GM18511 (cell line): ENCODE data around the gene NXF2B.
A peak's percentile ranks its signal among the peaks of the same experiment; 100 is the strongest.
"Not testable (repeated sequence)": the region's sequence is repeated elsewhere in the genome, so short reads cannot be mapped to it uniquely, and the experiment has no call there.

Source experiments
- ATAC-seq: cut with Tn5 transposase; IDR thresholded peaks from one replicate; pipeline ENCODE4 v1.9.1; 2021; ENCODE audit warnings: mild to moderate bottlenecking, moderate library complexity; ENCODE audit not compliant: unreplicated experiment

NXF2B gene, protein sequence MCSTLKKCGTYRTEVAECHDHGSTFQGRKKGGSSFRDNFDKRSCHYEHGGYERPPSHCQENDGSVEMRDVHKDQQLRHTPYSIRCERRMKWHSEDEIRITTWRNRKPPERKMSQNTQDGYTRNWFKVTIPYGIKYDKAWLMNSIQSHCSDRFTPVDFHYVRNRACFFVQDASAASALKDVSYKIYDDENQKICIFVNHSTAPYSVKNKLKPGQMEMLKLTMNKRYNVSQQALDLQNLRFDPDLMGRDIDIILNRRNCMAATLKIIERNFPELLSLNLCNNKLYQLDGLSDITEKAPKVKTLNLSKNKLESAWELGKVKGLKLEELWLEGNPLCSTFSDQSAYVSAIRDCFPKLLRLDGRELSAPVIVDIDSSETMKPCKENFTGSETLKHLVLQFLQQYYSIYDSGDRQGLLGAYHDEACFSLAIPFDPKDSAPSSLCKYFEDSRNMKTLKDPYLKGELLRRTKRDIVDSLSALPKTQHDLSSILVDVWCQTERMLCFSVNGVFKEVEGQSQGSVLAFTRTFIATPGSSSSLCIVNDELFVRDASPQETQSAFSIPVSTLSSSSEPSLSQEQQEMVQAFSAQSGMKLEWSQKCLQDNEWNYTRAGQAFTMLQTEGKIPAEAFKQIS

DNA sequence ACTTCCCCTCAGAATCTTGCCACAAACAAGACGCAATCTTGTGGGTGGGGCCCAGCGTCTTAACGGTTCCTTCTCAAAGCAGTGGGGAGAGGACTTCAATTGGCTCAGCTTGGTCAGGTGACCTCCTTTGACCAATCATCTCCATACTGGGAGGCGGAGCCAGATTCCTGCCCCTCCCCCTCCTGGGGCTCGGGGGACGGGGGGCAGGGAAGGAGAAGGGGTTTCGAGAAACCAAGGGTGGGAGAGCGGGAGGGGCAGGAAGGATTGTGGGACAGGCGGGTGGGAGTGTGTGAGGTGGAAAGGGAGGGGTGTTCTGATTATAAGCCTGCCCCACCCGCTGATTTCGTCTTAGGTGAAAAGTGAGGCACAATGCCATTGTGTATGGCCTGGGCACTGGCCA lies at the start of gene NXF2B:
NXF2B (minus strand) TSS at position 101 of the 400 bp plus-strand sequence. CDS start 59,972 bp downstream, outside the sequence.
- ATAC-seq, result not testable (repeated sequence)

DNA sequence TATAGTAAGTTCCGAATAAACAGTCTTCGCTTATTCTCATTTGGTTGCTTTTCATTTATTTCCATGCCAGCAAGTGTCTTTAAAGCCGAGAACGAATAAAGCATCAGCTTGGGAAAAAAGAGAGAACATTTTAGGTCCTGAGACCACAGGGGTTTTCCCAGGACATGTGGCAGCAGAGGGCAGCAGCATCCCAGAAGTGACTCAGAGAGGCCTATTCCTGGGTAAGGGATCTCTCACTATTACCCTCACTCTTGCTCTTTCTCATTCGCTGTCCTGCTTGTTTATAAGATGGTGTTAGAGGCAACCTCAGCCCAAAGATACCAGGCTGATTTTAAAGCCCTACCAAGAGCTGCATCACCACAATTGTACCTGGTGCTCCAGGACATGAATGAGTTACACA lies 39.0 kb upstream of the NXF2B start:
- not testable (repeated sequence) for ATAC-seq

DNA sequence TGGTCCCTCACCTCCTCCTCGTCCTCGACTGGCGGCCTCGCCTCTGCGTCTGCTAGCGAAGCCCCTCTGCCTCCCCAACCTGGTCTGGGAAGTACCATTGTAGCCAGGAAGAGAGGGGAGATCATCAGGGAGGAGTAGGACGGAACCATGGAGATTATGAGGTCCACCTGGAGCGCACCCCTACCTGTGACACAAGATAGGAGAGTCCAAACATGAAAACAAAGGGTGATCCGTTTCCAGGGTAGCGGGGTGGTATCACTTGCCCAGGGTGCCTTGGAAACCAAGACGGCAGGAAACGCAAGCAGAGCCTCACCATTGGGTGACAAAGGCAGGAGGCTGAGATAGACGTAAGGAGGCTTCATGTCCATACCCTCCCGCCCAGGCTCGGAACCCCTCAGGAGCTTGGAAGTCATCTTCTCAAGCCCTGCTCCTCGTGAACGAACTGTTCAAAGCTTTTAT lies 32.0 kb upstream of the NXF2B start, which contains the start of gene TCP11X2:
TCP11X2 (minus strand) TSS at position 51 of the 459 bp plus-strand sequence.
- ATAC-seq, result not testable (repeated sequence)

DNA sequence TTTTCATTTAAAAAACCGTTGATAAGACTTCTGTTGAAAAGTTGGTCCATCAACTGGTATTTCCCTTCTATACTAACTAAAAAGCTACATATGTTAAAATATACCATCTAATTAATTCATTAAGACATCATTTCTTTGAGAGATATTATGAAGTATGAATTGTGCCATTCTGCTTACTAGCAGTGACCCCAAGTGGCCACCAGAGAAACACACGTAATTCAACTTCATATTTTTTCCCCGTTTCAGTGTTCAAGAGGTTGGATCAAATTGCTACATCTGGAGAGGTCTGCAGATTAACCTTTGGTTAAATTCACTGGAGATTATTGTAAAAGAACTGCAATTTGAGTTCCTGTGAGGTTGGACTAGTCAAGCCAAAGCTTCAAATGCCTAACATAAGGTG lies 30.4 kb upstream of the NXF2B start:
- ATAC-seq, result peak; percentile 67

DNA sequence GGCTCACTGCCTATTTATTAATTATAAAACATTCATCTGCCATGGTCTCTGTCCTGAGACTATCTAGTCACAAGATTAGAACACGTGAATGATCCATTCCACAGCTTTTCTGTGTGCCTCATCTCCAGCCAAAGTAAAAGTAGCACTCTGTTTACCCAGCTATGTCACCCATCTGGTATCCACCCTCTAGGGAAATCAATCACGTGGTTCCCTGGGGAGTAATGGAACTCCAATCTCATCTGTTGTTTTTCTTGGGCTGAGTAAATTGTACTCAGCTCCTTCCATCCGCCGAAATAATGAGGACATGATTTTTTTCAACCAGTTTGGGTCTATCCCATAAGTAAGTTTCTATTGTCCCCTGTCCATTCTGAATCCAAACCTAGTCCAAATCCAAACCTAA lies 18.8 kb upstream of the NXF2B start:
- not testable (repeated sequence) for ATAC-seq

DNA sequence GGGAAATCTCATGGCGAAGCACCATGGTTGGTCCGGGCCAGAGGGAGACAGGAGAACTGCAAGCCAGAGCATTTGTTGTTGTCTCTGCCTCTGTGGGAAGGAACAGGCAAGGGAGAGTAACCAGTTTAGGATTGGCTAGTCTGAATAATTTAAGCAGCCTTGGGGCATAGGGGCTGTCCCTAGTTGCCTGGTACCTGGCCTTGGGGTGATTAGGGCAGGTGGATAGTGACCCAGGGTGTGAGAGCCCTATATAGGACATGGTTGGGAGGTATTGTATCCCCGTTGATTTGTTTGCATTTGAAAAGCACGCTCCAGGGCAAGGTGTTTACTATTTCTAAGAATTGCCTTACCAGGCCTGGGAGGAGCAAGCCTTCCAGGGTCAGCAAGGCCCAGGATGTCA lies 25.3 kb downstream of the NXF2B start:
- ATAC-seq, result not testable (repeated sequence)

DNA sequence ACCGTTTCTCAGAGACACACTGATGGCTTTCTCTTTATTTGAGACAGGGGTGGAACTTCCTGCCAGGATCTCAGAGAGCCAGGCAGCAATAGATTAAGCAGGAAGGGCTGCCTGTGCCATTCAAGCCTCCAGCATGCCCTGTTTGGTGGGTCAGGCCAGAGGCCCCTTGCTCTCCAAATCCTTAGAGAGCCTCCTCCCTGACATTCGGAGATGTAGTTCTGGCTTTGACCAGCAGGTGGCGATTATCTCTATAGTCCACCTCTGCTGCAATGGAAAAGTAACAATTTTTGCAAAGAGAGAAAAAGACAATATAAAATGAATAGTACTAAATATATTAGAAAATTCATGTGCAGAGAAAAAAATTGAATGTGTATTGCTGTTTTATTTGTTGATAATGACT lies 93.9 kb downstream of the NXF2B start:
- peak; percentile 75 for ATAC-seq

DNA sequence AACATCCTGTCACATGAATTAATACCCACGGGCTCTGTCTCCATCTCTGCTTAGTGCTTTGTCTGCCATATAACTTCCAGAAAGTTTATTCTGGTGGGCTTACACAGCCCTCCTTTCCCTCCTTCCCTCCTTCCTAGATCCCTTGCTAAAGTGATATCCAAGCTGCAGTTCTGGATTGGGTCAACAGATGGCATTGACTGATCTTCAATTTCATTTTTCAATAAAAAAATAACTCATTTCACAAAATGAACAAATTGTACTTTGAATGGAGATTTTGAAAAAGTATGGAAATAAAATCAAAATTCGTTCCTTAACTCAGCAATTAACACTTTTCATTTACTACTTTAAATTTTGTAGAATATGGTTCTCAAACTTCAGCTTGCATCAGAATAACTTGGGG lies 97.9 kb downstream of the NXF2B start:
- ATAC-seq, result no peak

DNA sequence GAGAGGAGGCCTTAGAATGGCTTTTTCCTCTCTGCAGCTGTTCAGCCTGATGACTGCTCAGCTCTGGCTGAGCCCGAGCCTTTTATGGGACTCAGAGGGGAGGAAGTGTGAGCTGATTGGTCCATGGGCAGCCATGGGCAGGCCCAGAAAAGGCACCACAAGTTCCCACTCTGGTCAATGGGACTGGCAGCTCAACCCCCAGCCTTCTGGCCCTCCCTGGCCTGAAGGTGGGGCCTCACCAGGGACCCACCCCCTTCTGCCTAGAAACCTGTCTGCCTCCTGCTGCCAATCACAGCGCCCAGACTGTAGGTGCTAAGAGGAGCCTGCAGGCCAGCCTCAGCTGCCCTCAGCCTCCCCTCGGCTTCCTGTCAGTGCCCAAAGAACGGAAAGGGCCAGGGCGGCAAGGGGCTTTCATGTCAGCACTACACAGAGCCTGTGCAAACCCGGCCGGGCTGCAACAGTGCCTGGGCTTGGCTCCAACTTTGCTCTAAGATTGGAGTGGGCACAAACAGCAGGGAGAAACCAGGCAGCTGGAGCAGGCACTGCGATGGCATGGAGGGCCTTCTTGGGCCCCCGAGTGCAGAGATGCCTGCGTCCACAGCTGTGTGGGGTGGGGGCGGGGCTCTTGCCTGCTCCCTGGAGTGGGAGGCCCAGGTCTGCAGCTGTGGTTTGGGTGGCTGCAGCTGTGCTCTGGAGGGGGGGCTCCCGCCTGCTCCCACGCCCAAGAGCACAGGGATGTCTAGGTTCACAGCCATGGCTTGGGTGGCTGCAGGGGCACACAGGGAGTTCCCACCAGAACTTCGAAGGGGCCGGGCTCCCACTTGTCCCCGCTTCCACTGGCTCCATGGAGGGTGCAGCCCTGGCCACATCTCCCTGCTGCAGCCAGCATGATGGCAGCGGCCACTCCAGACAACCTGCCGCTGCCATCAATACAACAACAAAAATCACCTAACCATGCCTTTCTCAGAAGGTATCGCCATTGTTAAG lies 100.2 kb downstream of the NXF2B start:
- ATAC-seq, result peak; percentile 84

DNA sequence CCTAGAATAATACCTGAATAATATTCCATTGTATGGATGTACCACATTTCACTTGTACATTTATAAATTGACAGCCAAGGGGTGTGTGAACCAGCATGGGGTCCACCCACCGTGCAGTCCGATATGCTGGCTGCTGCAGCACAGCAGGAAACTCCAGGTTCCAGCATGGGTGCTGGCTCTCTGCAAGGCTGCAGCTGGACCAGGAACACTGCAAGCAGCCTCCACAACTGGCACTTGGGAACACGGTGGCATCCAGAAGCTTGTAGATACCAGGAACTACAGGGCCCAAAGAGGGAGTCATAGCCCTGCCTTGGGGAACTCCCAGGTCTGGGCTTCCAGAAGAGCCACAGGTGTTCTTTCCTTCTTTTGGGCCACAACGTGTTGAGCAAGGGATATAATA lies 101.6 kb downstream of the NXF2B start:
- no peak for ATAC-seq
